ENCODE results near the gene MRPL53. TPM values are rescaled to one million over a fixed set of nuclear protein-coding genes. Genes with fewer than 3 reads are reported as not detected.
A peak's percentile ranks its signal among the peaks of the same experiment; 100 is the strongest.

MRPL53 gene
- total RNA-seq, 6 experiments from 2014 or later, result 74.5 to 120 (median 97.7) TPM

GRCh38 chr2:74424139-74424992 is 48.1 kb downstream of the MRPL53 start:
- Mint-ChIP-seq H3K4me3 (peak overlapping the region; percentile 38; the same call in 1 of the 2 replicates), H3K27ac (peak overlapping the region; percentile 66), H3K27me3 (ENCODE audit: insufficient read depth) (no peaks in the 10 kb centered on the region; the same call in 1 of the 2 replicates), H3K9me3 (no peaks in the 10 kb centered on the region), H3K36me3 (ENCODE audit: low read depth) (peaks cover 15% of the 10 kb centered on the region), H3K4me1 (ENCODE audit: low read depth) (peaks cover 46% of the 10 kb centered on the region)
- no peak for DNase-seq
- TF ChIP-seq CTCF (IDR thresholded peaks at IDR 0.05), result no peak

- Mint-ChIP-seq H3K27me3 (ENCODE audit: insufficient read depth) (no peaks in the 10 kb centered on the region; the same call in 1 of the 2 replicates), H3K9me3 (no peaks in the 10 kb centered on the region), H3K27ac (peak overlapping the region; percentile 12; the same call in 1 of the 2 replicates), H3K4me3 (peak overlapping the region; percentile 98; the same call in 1 of the 2 replicates), H3K36me3 (ENCODE audit: low read depth) (peaks cover 15% of the 10 kb centered on the region), H3K4me1 (ENCODE audit: low read depth) (peaks cover 46% of the 10 kb centered on the region)
- no peak for TF ChIP-seq CTCF (IDR thresholded peaks at IDR 0.05)
- DNase-seq, result no peak
Measured at GRCh38 chr2:74423231-74424095, 49.0 kb downstream of the MRPL53 start.

Other genes with a start within 250 kb of the MRPL53 start
- gene SLC4A5, start 129.3 kb downstream of the MRPL53 start, total RNA-seq (2021; fragmentation: NEBNext Ultra II Directional; extraction: Animal tissue kit (Norgen Biotek cat#: 25700)), result under 1 TPM in 3 of 6 experiments, not detected in 3; 0.19 to 0.40 (median 0.31) TPM
- 100 to 1,000 TPM; 222 to 286 (median 236) TPM for gene DCTN1, start 92.4 kb downstream of the MRPL53 start, total RNA-seq (2021; fragmentation: NEBNext Ultra II Directional; extraction: Animal tissue kit (Norgen Biotek cat#: 25700))
- gene C2orf81, start 51.1 kb downstream of the MRPL53 start, total RNA-seq (2021; fragmentation: NEBNext Ultra II Directional; extraction: Animal tissue kit (Norgen Biotek cat#: 25700)), result 1 to 10 TPM in 5 of 6 experiments, under 1 TPM in 1; 0.53 to 2.3 (median 1.4) TPM
- gene WDR54, start 51.0 kb downstream of the MRPL53 start, total RNA-seq (2021; fragmentation: NEBNext Ultra II Directional; extraction: Animal tissue kit (Norgen Biotek cat#: 25700)), result 10 to 100 TPM; 30.7 to 37.7 (median 33.4) TPM
- gene RTKN, start 30.7 kb downstream of the MRPL53 start, total RNA-seq (2021; fragmentation: NEBNext Ultra II Directional; extraction: Animal tissue kit (Norgen Biotek cat#: 25700)), result 10 to 100 TPM; 12.7 to 14.8 (median 13.6) TPM
- gene INO80B, start 17.6 kb downstream of the MRPL53 start, total RNA-seq (2021; fragmentation: NEBNext Ultra II Directional; extraction: Animal tissue kit (Norgen Biotek cat#: 25700)), result 10 to 100 TPM; 18.4 to 26.9 (median 21.4) TPM
- gene WBP1, start 14.2 kb downstream of the MRPL53 start, total RNA-seq (2021; fragmentation: NEBNext Ultra II Directional; extraction: Animal tissue kit (Norgen Biotek cat#: 25700)), result 10 to 100 TPM; 51.0 to 73.1 (median 56.7) TPM
- gene MOGS, start 7.3 kb downstream of the MRPL53 start, total RNA-seq (2021; fragmentation: NEBNext Ultra II Directional; extraction: Animal tissue kit (Norgen Biotek cat#: 25700)), result 10 to 100 TPM; 51.4 to 68.9 (median 62.5) TPM
- gene CCDC142, start 10.3 kb upstream of the MRPL53 start, total RNA-seq (2021; fragmentation: NEBNext Ultra II Directional; extraction: Animal tissue kit (Norgen Biotek cat#: 25700)), result 10 to 100 TPM in 4 of 6 experiments, 1 to 10 TPM in 2; 8.5 to 11.1 (median 10.2) TPM
- gene TTC31, start 10.4 kb upstream of the MRPL53 start, total RNA-seq (2021; fragmentation: NEBNext Ultra II Directional; extraction: Animal tissue kit (Norgen Biotek cat#: 25700)), result 10 to 100 TPM; 14.3 to 17.4 (median 16.7) TPM
- 1 to 10 TPM in 3 of 6 experiments, under 1 TPM in 3; 0.21 to 1.8 (median 1.2) TPM for gene LBX2, start 26.9 kb upstream of the MRPL53 start, total RNA-seq (2021; fragmentation: NEBNext Ultra II Directional; extraction: Animal tissue kit (Norgen Biotek cat#: 25700))
- 10 to 100 TPM; 26.0 to 33.8 (median 29.3) TPM for gene PCGF1, start 35.0 kb upstream of the MRPL53 start, total RNA-seq (2021; fragmentation: NEBNext Ultra II Directional; extraction: Animal tissue kit (Norgen Biotek cat#: 25700))
- under 1 TPM; 0.17 to 0.31 (median 0.21) TPM for gene TLX2, start 41.8 kb upstream of the MRPL53 start, total RNA-seq (2021; fragmentation: NEBNext Ultra II Directional; extraction: Animal tissue kit (Norgen Biotek cat#: 25700))
- under 1 TPM in 2 of 6 experiments, not detected in 4; 0.14 to 0.40 TPM for gene DQX1, start 53.6 kb upstream of the MRPL53 start, total RNA-seq (2021; fragmentation: NEBNext Ultra II Directional; extraction: Animal tissue kit (Norgen Biotek cat#: 25700))
- 100 to 1,000 TPM in 2 of 6 experiments, 10 to 100 TPM in 4; 81.0 to 119 (median 94.6) TPM for gene AUP1, start 57.0 kb upstream of the MRPL53 start, total RNA-seq (2021; fragmentation: NEBNext Ultra II Directional; extraction: Animal tissue kit (Norgen Biotek cat#: 25700))
- 10 to 100 TPM; 29.7 to 43.3 (median 33.6) TPM for gene HTRA2, start 57.3 kb upstream of the MRPL53 start, total RNA-seq (2021; fragmentation: NEBNext Ultra II Directional; extraction: Animal tissue kit (Norgen Biotek cat#: 25700))
- gene LOXL3, start 81.3 kb upstream of the MRPL53 start, total RNA-seq (2021; fragmentation: NEBNext Ultra II Directional; extraction: Animal tissue kit (Norgen Biotek cat#: 25700)), result 10 to 100 TPM; 59.4 to 76.5 (median 64.1) TPM
- gene DOK1, start 82.0 kb upstream of the MRPL53 start, total RNA-seq (2021; fragmentation: NEBNext Ultra II Directional; extraction: Animal tissue kit (Norgen Biotek cat#: 25700)), result 10 to 100 TPM; 17.3 to 38.4 (median 31.5) TPM
- gene M1AP, start 175.7 kb upstream of the MRPL53 start, total RNA-seq (2021; fragmentation: NEBNext Ultra II Directional; extraction: Animal tissue kit (Norgen Biotek cat#: 25700)), result under 1 TPM in 5 of 6 experiments, not detected in 1; 0.14 to 0.38 (median 0.17) TPM
- 10 to 100 TPM; 12.5 to 16.5 (median 14.4) TPM for gene SEMA4F, start 181.6 kb upstream of the MRPL53 start, total RNA-seq (2021; fragmentation: NEBNext Ultra II Directional; extraction: Animal tissue kit (Norgen Biotek cat#: 25700))

Measured in HFFc6 (cell line).